ENCODE measurements around the gene CHAC1. TPM values are rescaled to one million over a fixed set of nuclear protein-coding genes. Genes with fewer than 3 reads are reported as not detected.

CHAC1 gene
- total and polyA plus RNA-seq, 2 of the 13 experiments (the other 11 are each of a cell fraction or from before 2014, with no cell fraction given), result 0.44 TPM; not detected in 1

DNA sequence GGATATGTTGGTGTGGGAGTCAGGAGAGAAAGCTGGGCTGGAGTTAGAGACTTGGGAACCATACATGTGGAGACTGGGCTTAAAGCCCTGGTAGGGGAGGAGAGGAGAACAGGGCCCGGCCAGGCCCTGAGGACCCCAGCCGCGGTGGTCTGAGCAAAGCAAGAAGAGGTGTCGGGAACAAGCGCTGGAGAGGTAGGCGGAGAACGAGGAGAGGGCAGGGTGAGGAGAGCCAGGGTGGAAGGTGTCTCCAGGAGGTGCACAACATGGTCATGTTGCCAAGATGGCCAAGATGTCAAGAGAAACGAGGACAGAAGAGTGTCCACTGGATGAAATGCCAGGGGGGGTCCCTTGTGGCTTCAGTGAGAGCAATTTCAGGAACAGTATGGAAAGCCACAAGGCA, 5.5 kb downstream of the CHAC1 start (continued):
- TF ChIP-seq, protein P1, sequence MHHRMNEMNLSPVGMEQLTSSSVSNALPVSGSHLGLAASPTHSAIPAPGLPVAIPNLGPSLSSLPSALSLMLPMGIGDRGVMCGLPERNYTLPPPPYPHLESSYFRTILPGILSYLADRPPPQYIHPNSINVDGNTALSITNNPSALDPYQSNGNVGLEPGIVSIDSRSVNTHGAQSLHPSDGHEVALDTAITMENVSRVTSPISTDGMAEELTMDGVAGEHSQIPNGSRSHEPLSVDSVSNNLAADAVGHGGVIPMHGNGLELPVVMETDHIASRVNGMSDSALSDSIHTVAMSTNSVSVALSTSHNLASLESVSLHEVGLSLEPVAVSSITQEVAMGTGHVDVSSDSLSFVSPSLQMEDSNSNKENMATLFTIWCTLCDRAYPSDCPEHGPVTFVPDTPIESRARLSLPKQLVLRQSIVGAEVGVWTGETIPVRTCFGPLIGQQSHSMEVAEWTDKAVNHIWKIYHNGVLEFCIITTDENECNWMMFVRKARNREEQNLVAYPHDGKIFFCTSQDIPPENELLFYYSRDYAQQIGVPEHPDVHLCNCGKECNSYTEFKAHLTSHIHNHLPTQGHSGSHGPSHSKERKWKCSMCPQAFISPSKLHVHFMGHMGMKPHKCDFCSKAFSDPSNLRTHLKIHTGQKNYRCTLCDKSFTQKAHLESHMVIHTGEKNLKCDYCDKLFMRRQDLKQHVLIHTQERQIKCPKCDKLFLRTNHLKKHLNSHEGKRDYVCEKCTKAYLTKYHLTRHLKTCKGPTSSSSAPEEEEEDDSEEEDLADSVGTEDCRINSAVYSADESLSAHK (CRISPR knock-in tag; IDR thresholded peaks at IDR 0.05; ENCODE audit: borderline replicate concordance), result no peak
- TF ChIP-seq, protein P2, sequence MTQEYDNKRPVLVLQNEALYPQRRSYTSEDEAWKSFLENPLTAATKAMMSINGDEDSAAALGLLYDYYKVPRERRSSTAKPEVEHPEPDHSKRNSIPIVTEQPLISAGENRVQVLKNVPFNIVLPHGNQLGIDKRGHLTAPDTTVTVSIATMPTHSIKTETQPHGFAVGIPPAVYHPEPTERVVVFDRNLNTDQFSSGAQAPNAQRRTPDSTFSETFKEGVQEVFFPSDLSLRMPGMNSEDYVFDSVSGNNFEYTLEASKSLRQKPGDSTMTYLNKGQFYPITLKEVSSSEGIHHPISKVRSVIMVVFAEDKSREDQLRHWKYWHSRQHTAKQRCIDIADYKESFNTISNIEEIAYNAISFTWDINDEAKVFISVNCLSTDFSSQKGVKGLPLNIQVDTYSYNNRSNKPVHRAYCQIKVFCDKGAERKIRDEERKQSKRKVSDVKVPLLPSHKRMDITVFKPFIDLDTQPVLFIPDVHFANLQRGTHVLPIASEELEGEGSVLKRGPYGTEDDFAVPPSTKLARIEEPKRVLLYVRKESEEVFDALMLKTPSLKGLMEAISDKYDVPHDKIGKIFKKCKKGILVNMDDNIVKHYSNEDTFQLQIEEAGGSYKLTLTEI (CRISPR knock-in tag; conservative IDR thresholded peaks at IDR 0.05), result no peak

DNA sequence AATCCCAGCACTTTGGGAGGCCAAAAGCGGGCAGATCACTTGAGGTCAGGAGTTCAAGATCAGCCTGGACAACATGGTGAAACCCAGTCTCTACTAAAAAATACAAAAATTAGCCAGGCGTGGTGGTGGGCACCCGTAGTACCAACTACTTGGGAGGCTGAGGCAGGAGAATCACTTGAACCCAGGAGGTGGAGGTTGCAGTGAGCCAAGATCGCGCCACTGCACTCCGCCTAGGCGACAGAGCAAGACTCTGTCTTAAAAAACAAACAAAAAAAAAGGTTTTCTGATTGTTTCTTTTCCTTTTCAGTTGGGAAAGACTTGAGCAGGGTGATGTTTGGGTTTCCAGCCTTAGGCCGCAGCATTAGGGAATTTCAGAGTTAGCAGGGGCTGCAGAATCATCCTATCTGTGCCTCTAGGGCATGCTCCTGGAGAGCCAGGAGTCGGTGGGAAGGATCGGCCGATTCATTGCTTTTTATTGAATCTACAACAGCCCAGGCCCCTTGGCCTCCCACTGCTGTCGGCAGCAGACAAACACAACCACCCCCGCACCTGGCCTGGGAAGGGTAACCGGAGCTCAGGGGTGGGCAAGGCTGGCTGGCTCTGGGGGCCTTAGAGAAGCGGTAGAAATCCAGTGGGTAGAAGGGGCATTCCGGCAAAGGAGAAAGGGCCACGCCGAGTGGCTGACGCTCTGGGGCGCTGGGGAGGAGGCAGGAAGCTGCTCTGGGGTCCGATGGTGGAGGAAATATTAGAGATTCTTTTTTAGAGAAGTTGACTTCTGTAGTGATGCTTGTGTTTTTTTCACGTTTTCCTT, 6.3 kb downstream of the CHAC1 start:
- Histone ChIP-seq H3K4me2 (ENCODE audit: low read depth, low read length) (no peak overlapping the region), H3K9ac (ENCODE audit: insufficient read depth, low read depth, low read length) (no peak overlapping the region), H2AFZ (ENCODE audit: low read length) (no peak overlapping the region), H3K79me2 (ENCODE audit: insufficient read depth, low read length) (no peaks in the 10 kb centered on the region), H3K27me3 (ENCODE audit: control insufficient read depth in 1 of 2, insufficient read depth in 2 of 2, low read length in 2 of 2) (peaks cover 10 to 53% of the 10 kb centered on the region in 2 experiments), H3K4me3 (replicated peaks in 1 of 3; ENCODE audit: insufficient read depth in 1 of 3, low read depth in 2 of 3, low read length in 3 of 3) (no peak overlapping the region), H3K4me1 (ENCODE audit: insufficient read depth, low read length) (no peaks in the 10 kb centered on the region), H3K36me3 (replicated peaks in 1 of 2; ENCODE audit: control insufficient read depth in 1 of 2, insufficient read depth in 2 of 2, low read length in 2 of 2) (no peaks in the 10 kb centered on the region), H3K9me3 (ENCODE audit: low read length) (no peaks in the 10 kb centered on the region), H4K20me1 (ENCODE audit: insufficient read depth, low read length) (no peaks in the 10 kb centered on the region), H3K27ac (ENCODE audit: extremely low read length, insufficient read depth, low read length) (no peak overlapping the region)
- ATAC-seq (no peak), DNase-seq (ENCODE audit: low spot score) (no peak), FAIRE-seq (no peak)
- intact Hi-C loops (cut with micrococcal nuclease; ENCODE audit: unreplicated experiment) (no loop called here), in situ Hi-C loops (cut with HindIII; ENCODE audit: extremely low pct_ligation_motif_present, low pct_unique_long_range_greater_than_20kb) (no loop called here)
- WGBS (ENCODE audit: low lambda C conversion rate), result 50% methylated on average over 19 of the region's 22 CpGs
- ChIA-PET POLR2A (no interaction called here), CTCF (ENCODE audit: low intra/inter-chr PET ratio, low total read pairs) (no interaction called here)
- no TSS peak for BruUV-seq (replicated peaks)
- TF ChIP-seq SOX5 (CRISPR knock-in tag; IDR thresholded peaks at IDR 0.05; ENCODE audit: borderline replicate concordance), result no peak
